HG02981 (cell line): Measurements from ENCODE around the gene ZIC2.

Source experiments
- ATAC-seq: cut with Tn5 transposase; IDR thresholded peaks from one replicate; pipeline ENCODE4 v1.9.1; 2021; ENCODE audit warnings: mild to moderate bottlenecking, moderate library complexity; ENCODE audit not compliant: unreplicated experiment

Gene ZIC2

GRCh38 chr13:99985241-99985874 is 3.8 kb downstream of the ZIC2 start:
- no peak for ATAC-seq

- ATAC-seq: no peak
These were observed 4.4 kb downstream of the ZIC2 start for GRCh38 chr13:99985886-99986527.

GRCh38 chr13:99986741-99987140 is 5.2 kb downstream of the ZIC2 start:
- no peak for ATAC-seq

- ATAC-seq: no peak
These were observed 5.8 kb downstream of the ZIC2 start for GRCh38 chr13:99987154-99988019.

DNA sequence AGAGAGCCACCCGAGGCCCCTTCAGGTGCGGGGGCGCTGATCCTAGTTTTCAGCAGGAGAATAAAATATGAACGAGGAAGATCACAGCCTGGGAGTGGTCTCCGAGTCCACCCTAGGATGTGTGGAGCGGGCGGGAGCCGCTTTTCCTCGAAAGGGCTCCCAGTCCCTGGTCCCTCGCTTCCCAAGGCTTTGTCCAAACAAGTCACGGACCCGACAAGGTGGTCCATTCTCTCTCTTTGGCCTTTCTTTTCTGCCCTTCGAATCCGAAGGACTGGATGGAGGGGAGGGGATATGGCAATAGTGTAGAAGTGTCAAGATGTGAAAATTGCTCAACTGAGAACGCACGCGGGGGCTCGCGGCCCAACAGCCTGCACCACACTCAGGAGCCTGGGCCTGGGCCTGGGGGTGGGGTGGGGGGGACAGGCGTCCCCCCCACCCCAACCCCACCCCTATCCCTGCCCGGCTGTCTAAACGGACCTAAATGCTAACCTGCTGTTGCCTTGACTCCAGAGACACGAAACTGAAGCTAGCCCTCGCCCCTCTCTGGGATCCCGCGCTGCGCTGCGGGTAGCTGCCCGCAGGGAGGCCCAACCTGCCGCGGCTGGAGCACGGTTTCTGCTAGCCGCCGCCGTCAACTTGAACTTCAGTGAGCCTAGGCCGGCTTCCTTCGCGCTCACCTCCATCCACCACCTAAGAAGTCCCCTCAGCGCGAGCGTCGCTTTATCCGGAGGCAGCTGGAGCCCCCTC is 7.1 kb downstream of the ZIC2 start:
- ATAC-seq: no peak

GRCh38 chr13:99989276-99990125 is 7.9 kb downstream of the ZIC2 start:
- no peak for ATAC-seq

GRCh38 chr13:99990126-99990977 is 8.8 kb downstream of the ZIC2 start:
- ATAC-seq: no peak

DNA sequence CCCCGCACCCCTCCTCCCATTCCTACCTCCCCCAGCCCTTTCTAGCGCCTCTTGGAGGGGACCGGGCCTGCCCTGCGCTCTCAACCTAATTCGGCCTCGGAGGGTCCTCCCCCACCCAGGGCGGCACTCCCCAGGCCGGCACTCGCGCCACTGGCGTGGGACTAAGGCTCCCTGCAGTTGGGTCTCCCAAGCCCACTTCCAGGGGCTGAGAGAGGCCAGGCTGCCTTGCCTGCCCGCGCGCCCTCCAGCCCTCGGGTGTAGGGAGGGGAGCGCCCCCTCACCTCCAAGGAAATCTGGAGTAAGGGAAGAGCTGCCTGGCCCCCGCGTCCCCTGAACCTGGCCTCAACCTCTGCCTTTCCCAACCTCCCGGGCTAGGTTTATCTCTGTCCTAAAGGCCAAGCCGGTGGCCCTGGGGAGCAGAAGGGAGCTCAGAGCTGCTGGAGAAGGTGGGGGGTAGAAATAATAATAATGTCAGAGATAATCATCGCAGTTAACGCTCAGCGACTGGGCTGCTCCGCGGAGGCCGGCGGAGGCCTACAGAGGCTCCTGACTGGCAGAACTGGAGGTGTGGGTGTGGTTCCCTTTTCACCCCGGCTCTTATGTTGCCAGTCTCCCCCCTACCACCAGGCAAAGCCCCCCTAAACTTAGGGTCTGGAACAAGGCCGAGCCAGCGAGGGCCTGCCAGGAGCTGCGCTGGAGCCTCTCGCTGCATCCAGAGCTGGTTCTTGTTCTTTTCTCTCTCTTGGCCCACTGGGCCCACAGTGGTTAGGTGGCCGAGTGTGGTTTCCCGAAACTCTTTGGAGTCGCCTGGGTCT is 9.6 kb downstream of the ZIC2 start:
- no peak for ATAC-seq

- no peak for ATAC-seq
These were observed 10.5 kb downstream of the ZIC2 start for GRCh38 chr13:99991828-99992775.

- ATAC-seq: no peak
These were observed 11.4 kb downstream of the ZIC2 start for GRCh38 chr13:99992949-99993351.

- no peak for ATAC-seq
These were observed 12.4 kb downstream of the ZIC2 start for GRCh38 chr13:99993660-99994637.

- ATAC-seq: no peak
These were observed 13.0 kb downstream of the ZIC2 start for GRCh38 chr13:99994638-99995020.

GRCh38 chr13:99995104-99995588 is 13.6 kb downstream of the ZIC2 start:
- no peak for ATAC-seq

DNA sequence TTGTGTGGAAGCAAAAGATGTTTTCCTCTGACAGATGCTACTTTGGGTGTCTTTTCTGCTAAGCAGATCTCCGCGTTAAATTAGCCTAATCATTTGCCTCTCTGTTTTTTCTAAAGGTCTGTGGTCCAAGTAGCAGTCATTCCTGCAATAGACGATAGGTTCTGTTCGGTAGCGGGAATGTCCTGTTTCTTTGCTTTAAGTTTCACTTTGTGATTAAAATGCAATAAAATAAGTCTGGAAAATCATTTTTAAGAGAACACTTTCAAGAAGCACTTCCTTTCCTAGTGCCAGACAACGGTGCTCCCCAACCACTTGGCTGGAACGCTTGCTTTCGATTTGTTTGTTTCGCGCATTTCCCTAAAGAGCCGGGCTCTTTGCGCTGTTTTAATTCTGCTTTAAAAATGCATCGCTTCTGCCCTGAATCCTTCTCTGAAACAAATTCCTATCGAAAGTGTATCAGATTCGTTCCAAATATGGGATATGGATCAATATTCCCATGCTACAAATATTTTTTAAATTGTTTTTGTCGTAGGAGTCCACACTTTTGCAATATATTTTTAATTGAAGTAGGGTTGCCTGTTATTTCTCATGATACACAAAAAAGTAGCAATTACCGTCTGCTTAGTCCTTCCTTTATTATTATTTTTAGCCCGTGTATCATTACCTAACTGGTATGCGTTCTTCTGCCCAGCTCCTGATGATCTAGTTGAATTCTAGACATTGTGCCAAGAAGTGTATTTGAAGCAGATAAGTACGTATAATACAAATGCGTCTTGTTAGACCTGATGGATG is 14.2 kb downstream of the ZIC2 start:
- no peak for ATAC-seq

- no peak for ATAC-seq
These were observed 14.9 kb downstream of the ZIC2 start for GRCh38 chr13:99996381-99996973.
